Measurements from ENCODE around the gene CCDC82.

The CCDC82 gene

DNA sequence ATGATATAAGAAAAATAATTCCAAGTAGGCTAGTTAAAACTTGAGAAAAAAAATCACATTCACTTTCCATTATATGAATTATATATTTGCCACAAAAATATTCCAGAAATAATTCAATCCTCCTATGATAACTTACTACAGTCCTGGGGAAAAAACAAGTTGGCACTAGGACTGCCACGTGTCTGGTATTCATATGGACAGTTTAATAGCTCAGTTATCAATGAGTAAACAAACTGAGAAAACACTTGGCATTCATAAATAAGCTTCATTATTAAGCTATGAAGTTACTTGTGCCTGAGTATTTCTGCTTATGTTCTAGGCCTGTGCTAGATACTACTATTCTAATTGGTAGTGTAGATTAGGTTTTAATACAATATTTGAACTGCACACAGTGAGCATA is 24.2 kb downstream of the CCDC82 start:
- no peak for DNase-seq (ENCODE audit: low read depth)
- H3K4me3 ChIP-seq (ENCODE audit: low read length), result no peak overlapping the region
- TF ChIP-seq, protein P1, sequence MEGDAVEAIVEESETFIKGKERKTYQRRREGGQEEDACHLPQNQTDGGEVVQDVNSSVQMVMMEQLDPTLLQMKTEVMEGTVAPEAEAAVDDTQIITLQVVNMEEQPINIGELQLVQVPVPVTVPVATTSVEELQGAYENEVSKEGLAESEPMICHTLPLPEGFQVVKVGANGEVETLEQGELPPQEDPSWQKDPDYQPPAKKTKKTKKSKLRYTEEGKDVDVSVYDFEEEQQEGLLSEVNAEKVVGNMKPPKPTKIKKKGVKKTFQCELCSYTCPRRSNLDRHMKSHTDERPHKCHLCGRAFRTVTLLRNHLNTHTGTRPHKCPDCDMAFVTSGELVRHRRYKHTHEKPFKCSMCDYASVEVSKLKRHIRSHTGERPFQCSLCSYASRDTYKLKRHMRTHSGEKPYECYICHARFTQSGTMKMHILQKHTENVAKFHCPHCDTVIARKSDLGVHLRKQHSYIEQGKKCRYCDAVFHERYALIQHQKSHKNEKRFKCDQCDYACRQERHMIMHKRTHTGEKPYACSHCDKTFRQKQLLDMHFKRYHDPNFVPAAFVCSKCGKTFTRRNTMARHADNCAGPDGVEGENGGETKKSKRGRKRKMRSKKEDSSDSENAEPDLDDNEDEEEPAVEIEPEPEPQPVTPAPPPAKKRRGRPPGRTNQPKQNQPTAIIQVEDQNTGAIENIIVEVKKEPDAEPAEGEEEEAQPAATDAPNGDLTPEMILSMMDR (conservative IDR thresholded peaks at IDR 0.05; ENCODE audit: low read length), result no peak

DNA sequence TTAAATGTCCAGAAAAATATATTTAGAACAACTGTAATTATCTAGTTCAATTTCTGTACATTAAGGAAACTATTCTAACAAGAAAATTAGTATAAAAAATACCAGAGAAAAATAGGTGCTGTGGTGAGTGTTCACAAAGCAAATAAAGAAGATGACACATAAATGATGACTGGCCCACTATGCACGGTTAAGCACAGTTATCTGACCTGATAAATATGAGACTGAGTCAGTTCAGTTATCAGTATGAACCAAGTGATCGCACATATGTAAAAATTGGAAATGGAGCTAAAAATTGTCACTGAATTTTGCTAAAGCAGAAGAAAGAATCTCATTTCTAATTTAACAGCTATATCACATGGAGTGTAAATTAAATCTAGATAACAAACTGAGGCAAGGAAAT is 27.9 kb downstream of the CCDC82 start:
- TF ChIP-seq, protein P1 (conservative IDR thresholded peaks at IDR 0.05; ENCODE audit: low read length), result no peak
- DNase-seq (ENCODE audit: low read depth), result no peak

DNA sequence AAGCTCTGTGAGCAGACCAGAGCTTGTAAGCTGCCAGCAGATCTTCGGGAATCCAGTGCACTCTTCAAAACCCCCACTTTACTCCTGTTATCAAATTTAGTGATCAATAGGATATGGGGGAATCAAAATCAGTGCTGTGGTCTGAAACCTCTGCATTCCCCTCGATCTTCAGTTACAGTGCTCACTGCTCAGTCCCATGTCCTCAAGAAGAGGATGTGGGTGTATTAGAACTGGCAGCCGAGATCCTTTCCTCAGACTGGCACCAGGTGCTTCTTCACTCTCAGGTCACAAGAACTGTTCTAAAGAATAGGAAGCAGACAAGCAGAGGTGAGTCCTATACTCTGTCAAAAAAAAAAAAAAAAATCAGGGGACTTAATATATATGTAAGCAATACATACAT is 31.4 kb downstream of the CCDC82 start:
- no peak for DNase-seq (ENCODE audit: low read depth)
- no peak overlapping the region for H3K4me3 ChIP-seq (ENCODE audit: low read length)
- TF ChIP-seq, protein P1 (conservative IDR thresholded peaks at IDR 0.05; ENCODE audit: low read length), result no peak

More for the DNA sequence above, 27.9 kb downstream of the CCDC82 start:
- no peak overlapping the region for H3K4me3 ChIP-seq (ENCODE audit: low read length)

DNA sequence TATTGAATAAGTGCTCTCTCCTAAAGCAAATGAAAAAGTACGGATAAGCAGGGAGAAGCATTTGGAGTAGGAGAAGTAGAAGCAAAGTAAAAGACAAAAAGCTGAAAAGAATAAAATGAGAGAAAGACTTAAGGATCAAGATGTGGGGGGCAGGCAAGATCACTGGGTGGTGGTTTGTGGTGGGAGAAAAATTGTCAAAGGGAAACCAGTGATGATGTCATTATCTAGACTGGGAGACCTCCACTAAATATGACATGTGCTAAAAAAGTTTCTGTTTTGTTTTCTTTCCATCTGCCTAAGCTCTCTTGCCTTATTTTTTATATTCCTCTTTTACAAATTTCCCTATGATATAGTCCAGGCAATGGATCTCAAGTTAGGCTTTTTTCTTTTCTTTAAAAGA is 31.9 kb downstream of the CCDC82 start:
- DNase-seq (ENCODE audit: low read depth), result no peak
- TF ChIP-seq, protein P1 (conservative IDR thresholded peaks at IDR 0.05; ENCODE audit: low read length), result no peak
- H3K4me3 ChIP-seq (ENCODE audit: low read length), result no peak overlapping the region

DNA sequence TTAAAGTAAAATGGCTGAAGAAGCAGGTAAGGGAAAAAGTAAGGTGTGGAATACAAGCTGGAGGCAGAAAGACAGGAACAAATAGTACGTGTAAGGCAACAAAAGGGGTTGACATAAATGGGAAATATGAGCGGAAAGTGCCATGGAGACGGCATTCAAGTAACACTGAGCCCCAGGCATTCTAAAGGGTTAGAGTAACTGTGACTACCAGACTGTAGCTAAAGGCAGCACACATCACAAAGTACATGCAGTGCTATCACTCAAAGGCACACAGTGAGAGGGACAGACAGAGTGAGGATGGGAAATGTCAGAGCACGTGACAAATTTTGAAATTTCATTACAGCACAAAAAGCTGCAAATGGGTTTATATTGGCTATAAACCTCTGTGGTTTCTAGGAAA is 32.9 kb downstream of the CCDC82 start:
- no peak overlapping the region for H3K4me3 ChIP-seq (ENCODE audit: low read length)
- no peak for DNase-seq (ENCODE audit: low read depth)
- TF ChIP-seq, protein P1 (conservative IDR thresholded peaks at IDR 0.05; ENCODE audit: low read length), result no peak

DNA sequence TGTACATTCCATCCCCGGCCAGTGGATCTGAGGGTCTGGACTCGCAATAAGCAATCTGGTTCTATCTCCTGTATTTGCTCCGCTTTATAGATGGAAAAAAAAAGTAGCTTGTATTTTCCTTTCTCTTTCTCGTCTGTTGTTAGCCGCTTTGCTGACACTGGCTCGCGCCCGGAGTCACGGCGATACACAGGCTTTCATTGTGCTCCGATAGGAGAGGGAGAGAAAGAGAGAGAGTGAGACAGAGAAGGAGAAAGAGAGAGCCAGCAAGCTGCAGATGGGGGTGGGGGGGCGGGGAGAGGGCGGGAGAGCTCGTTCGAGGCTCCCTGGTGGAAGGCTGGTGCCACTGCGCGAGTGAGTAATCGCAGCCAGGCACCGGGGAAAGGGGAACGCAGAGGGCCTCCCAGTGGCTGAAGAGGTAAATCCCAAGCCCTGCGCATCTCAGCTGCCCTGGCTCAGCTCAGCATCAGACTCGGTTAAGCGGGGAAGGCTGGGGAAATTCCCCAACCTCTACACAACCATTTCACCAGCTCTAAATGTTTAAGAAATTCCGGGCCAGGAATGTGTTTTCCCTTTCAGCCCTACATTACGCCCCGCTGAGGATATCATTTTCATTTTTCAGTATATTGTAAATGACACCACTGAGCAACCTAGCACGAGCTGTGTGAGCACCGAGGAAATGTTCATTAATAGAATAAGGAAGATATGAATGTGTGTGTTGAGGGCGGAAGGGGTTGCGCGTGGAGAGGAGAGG is 46.6 kb downstream of the CCDC82 start, which contains the start of gene MAML2:
Gene MAML2 (minus strand): TSS at position 235 of the 751 bp plus-strand sequence. CDS start 1,300 bp downstream, outside the sequence.
- H3K4me3 ChIP-seq (ENCODE audit: low read length), result peak within 1 kb of the TSS; percentile 63
- DNase-seq (ENCODE audit: low read depth), result peak; percentile 91
- TF ChIP-seq, protein P1 (conservative IDR thresholded peaks at IDR 0.05; ENCODE audit: low read length), result peak; percentile 88
